Sigmoid colon (tissue), 3 donors: ENCODE data around the gene C16orf87.

Experiments used
- CTCF ChIP-seq, 4 experiments: fragments of 450-650 bp in 3 of 4; fragments of 200-600 bp in 1 of 4; IDR thresholded peaks; one replicate each; pipeline ENCODE4 v1.5.1; 2016 to 2019; ENCODE audit warnings: antibody characterized with exemption in 4 of 4, mild to moderate bottlenecking in 3 of 4, moderate library complexity in 2 of 4
- POLR2A ChIP-seq, 2 donors: fragments of 450-650 bp; IDR thresholded peaks; one replicate each; pipeline ENCODE4 v1.6.1; 2016; ENCODE audit warnings: antibody characterized with exemption in 2 of 2, mild to moderate bottlenecking in 2 of 2, moderate library complexity in 2 of 2

GRCh38 chr16:46793841-46794240, 37.1 kb downstream of the C16orf87 start:
- TF ChIP-seq CTCF (IDR thresholded peaks at IDR 0.05), result no peak
- TF ChIP-seq POLR2A (IDR thresholded peaks at IDR 0.05), result no peak
